H1 (cell line): ENCODE measurements around the gene ANKRD12.

Experiments
- GTF2F1 ChIP-seq: IDR thresholded peaks from 2 replicates; pipeline ENCODE4 v1.6.1; 2012; ENCODE audit warnings: low read depth, low read length, improper control_type of control experiment, borderline replicate concordance
- SRF ChIP-seq: IDR thresholded peaks from 2 replicates; pipeline ENCODE4 v1.6.1; 2011; ENCODE audit warnings: mild to moderate bottlenecking, low read depth, low read length, moderate library complexity

GRCh38 chr18:9325716-9326115 lies 189.1 kb downstream of the ANKRD12 start:
- TF ChIP-seq SRF (no peak), GTF2F1 (no peak)
